NCI-H146 treated with DMSO at 0.1 percent for 48 hours (cell line): ENCODE data around the gene KRTAP9-2.
"Not testable (repeated sequence)": the region's sequence is repeated elsewhere in the genome, so short reads cannot be mapped to it uniquely, and the experiment has no call there.

Experiments used
- DNase-seq: peaks from one replicate; lab custom pipeline; 2025; ENCODE audit not compliant: unreplicated experiment; lab: John Stamatoyannopoulos, UW

KRTAP9-2 gene, protein sequence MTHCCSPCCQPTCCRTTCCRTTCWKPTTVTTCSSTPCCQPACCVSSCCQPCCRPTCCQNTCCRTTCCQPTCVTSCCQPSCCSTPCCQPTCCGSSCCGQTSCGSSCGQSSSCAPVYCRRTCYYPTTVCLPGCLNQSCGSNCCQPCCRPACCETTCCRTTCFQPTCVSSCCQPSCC

DNA sequence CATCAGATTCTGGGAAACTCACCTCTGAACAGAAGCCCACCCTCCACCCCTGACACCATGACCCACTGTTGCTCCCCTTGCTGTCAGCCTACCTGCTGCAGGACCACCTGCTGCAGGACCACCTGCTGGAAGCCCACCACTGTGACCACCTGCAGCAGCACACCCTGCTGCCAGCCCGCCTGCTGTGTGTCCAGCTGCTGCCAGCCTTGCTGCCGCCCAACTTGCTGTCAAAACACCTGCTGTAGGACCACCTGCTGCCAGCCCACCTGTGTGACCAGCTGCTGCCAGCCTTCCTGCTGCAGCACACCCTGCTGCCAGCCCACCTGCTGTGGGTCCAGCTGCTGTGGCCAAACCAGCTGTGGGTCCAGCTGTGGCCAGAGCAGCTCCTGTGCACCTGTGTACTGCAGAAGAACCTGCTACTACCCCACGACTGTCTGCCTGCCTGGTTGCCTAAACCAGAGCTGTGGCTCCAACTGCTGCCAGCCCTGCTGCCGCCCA, at the start of gene KRTAP9-2:
Gene KRTAP9-2, plus strand, starts transcription at position 51 of the 498 bp plus-strand sequence. Its CDS starts 7 bp downstream, at position 58.
- DNase-seq = not testable (repeated sequence)

DNA sequence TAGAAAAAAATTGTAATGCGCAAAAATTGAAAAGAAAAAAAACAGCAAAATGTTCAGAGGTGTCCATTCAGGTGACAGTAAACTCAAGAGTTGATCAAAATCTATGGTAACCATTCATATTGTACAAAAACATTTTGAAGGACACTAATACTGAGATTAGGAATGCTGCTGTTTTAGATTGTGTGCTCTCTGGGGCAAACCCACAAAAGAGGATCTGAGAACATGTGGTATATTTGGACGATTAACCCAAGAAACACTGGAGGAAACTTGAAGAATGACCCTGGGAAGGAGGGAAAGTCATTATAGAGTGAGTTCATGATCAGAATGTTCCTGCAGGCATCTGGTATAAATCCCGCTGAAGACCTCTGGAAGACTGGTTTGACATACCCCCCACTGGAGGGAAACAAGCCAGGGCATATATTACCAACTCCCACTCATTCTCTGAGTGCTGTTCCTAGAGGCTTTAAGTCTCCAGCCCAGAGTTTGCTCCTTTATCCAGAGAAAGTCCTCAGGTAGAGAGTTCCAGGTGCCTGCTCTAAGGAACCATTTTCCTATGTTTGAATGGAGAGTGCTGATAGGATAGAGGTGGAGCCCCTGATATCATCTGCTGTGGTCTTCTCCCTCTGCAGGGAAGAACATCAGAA, 49.6 kb upstream of the KRTAP9-2 start:
- DNase-seq = no peak

DNA sequence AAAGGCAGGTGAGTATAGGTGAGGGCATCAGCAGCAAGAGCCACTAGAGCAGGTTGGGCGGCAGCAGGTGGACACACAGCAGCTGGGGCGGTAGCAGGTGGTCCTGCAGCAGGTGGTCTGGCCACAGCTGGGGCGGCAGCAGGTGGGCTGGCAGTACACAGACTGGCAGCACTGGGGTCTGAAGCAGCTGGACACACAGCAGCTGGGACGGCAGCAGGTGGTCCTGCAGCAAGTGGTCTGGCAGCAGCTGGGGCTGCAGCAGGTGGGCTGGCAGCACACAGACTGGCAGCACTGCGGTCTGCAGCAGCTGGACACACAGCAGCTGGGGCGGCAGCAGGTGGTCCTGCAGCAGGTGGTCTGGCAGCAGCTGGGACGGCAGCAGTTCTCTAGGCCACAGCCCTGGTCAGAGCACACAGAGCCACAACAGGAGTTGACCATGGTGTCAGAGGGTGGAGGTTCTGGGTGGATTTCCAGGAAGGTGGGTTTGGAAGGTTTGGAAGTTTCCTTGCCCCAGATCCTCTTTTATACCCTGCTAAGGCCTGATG, 48.6 kb upstream of the KRTAP9-2 start, which contains the start of gene KRTAP4-2:
Gene KRTAP4-2, minus strand, starts transcription at position 495 of the 545 bp plus-strand sequence. Its CDS starts 57 bp downstream, at position 438.
- DNase-seq = no peak

DNA sequence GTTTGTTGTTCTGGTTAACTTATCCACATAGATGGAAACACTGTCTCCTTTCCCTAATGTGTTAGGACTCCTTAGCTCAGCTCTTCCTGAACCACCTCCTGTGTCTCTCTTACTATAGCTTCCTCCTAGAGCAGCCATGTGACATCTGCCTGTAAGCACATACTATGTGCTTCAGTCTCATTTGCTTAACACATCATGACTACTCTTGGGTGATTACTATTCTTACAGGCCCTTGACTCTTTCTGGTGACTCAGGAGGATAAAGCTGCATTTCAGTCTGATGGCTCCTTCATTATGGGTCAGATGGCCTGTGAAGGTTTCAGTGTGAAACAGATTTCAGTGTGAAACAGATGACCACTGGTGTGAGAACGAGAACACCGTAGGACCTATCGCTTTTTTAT, 48.1 kb upstream of the KRTAP9-2 start:
- DNase-seq = no peak

DNA sequence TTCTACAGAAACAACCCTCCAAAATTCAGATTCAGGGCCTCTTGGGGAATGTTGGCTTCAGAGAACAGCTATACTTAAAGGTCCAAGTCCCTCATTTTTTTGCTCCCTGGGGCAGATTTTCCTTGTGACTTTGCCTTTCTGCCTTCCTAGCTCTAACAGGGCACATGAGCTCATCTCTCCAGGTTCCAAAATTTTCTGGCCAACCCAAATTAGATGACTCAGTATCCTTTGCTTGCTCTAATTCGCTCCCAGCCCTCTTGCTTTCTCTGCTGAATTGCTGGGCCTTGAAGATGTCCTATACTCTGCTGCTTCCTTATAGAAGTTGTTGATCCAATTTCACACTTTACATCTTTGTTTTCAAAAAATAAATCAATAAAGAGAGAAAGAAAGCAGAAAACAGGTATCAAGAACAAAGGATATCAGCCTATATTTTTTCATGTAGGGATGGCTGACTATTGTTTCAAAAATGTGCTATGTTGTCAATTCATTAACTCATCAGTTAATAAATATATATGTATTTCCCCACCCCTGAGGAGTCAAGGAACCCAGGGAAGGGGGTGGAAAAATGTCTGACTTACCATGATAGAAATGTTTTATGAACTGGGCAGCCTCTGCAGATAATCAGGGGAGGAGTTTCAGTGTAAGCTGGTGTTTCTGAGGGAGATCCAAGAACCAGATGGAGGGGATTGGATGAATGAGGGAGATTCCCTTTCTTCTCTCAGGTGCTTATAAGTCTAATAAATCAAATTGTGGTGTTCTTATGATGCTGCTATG, 47.4 kb upstream of the KRTAP9-2 start:
- no peak for DNase-seq

DNA sequence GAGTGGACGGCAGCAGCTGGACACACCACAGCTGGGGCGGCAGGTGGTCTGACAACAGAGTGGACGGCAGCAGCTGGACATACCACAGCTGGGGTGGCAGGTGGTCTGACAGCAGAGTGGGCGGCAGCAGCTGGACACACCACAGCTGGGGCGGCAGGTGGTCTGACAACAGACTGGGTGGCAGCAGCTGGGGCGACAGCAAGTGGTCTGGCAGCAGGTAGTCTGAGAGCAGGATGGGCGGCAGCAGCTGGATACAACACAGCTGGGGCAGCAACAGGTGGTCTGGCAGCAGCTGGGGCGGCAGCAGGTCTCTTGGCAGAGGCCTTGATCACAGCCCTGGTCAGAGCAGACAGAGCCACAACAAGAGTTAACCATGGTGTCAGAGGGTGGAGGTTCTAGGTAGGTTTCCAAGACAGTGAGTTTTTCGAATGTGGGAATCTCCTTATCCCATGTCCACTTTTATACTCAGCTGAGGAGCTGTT, 41.9 kb upstream of the KRTAP9-2 start, which contains the start of gene KRTAP4-1:
Gene KRTAP4-1, minus strand, starts transcription at position 432 of the 482 bp plus-strand sequence. Its CDS starts 57 bp downstream, at position 375.
- DNase-seq = no peak

DNA sequence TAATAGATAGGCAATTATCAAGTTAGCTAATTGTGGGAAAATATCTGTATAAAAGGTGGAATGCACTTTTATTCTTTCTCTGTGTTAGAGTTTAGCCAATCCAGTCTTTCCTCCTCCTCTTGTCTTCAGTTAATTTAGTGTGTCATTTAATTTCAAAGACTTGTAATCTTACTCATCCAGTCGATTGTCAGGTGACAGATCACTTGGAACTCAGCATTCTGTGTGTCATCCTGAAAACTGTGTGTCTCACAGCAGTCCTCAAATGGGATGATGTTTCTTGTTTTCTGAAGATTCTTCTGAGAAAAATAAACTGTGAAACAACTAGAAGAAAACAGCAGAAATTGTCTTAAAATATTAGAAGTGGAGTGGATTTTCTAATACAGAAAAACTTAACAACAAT, 41.4 kb upstream of the KRTAP9-2 start:
- DNase-seq = no peak

DNA sequence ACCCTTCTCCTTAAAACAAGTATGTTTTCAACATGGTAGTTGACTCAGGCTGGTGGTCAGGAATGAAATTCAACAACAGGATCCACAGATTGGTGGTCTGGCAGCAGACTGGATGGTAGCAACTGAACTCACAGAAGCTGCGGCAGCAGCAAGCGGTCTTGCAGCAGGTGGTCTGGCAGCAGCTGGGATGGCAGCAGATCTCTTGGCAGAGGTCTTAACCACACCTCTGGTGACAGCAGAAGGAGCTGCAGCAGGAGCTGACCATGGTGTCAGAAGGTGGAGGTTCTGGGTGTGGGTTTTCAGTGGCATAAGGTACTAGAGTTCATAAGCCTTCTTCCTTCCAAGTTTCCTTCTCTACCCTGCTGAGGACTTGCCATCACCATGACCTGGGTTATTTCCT, 39.6 kb upstream of the KRTAP9-2 start:
- DNase-seq = no peak

DNA sequence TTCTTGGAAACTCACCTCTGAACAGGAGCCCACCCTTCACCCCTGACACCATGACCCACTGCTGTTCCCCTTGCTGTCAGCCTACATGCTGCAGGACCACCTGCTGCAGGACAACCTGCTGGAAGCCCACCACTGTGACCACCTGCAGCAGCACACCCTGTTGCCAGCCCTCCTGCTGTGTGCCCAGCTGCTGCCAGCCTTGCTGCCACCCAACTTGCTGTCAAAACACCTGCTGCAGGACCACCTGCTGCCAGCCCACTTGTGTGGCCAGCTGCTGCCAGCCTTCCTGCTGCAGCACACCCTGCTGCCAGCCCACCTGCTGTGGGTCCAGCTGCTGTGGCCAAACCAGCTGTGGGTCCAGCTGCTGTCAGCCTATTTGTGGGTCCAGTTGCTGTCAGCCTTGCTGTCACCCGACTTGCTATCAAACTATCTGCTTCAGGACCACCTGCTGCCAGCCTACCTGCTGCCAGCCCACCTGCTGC, 36.6 kb upstream of the KRTAP9-2 start, which contains the start of gene KRTAP9-1:
Gene KRTAP9-1, plus strand, starts transcription at position 51 of the 482 bp plus-strand sequence. Its CDS starts 0 bp downstream, at position 51.
- DNase-seq = not testable (repeated sequence)

DNA sequence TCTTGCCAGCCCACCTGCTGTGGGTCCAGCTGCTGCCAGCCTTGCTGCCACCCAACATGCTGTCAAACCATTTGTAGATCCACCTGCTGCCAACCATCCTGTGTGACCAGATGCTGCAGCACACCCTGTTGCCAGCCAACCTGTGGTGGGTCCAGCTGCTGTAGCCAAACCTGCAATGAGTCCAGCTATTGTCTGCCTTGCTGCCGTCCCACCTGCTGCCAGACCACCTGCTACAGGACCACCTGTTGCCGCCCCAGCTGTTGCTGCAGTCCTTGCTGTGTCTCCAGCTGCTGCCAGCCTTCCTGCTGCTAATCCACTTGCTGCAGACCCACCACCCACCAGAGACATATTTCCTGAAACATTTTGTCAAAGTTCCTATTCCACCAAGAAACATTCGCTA, 36.1 kb upstream of the KRTAP9-2 start:
- DNase-seq = no peak

DNA sequence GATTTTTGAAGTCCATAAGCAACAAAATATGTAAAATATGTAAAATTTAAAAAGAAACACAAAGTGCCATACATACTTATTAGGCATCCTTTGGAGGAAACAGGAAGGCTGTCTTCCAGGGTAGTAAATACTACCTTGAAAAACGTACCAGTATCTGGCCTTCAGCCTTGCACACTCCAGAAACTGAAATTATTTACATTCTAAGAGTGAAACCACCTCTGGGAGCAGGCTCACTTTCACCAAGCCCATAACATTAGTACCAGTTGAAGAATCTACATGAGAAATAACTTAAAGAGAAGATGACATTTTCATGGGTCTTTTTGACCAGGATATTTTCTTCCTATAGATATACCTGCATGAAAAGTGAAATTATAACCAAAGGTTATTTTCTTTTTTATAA, 30.4 kb upstream of the KRTAP9-2 start:
- DNase-seq = no peak

DNA sequence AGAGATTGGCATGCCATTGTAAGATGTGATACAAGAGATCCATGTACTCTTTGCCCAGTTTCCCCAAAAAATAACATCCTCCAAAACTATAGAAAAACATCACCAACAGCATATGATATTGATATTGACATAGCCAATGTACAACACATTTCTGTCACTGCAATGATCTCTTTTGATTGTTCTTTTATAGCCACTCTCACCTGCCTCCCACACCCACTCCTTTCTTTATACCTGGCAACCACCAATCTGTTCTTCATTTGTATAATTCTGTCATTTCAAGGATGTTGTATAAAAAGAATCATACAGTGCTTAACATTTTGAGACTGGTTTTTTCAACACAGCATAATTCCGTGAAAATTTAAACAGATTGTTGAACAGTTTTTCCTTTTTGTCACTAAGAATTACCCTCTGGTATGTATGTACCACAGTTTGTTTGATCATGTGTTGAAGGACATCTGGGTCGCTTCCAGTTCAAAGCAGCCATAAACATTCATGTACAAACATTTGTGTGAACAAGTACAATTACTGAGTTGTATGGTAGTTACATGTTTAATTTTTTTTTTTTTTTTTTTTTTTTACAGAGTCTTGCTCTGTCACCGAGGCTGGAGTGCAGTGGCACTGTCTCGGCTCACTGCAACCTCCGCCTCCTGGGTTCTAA, 26.9 kb upstream of the KRTAP9-2 start:
- DNase-seq = no peak

DNA sequence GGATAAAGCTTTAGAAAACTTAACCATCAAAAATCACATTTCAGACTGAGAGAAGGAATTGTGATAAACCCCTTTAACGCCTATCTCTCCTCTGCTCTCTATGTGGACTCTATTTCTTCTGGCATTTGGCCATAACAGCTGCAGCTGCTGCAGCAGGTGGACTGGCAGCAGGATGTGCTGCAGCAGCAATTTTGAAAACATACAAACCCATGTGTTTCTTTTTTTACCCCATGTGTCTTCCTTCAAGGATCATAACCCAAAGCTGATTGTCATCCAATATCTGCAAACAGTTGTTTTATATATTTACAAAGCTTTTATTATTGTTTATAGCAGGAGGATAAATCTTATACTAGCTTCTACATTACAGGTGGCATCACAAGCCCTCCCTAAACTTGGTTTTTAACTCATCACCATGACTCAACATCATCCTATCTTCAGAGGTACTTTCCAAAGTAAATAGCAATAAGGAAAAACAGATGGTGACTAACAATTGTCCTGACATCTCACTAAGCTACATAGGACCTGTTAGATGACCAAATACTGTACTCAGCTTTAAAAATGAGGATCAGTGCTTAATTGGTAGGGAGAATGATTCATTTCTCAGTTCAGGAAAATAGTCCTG, 14.5 kb upstream of the KRTAP9-2 start:
- no peak for DNase-seq

DNA sequence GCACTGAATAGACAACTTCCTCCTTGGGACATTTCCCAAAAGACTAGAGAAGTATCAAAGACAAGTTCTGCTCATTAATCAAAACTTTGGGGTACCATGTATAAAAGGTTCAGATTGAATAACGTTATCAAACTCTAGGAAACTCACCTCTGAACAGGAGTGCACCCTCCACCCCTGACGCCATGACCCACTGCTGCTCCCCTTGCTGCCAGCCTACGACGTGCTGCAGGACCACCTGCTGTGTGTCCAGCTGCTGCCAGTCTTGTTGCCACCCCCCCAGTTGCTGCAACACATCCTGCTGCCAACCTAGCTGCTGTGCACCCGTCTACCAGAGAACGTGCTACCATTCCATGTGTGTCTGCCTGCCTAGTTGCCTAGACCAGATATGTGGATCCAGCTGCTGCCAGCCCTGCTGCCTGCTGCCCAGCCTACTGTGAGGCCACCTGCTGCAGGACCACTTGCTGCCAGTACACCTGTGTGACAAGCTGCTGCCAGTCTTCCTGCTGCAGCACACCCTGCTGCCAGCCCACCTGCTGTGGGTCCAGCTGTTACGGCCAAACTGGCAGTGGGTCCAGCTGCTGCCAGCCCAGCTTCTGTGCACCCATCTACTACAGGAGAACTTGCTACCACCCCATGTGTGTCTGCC, 13.8 kb upstream of the KRTAP9-2 start:
- no peak for DNase-seq

DNA sequence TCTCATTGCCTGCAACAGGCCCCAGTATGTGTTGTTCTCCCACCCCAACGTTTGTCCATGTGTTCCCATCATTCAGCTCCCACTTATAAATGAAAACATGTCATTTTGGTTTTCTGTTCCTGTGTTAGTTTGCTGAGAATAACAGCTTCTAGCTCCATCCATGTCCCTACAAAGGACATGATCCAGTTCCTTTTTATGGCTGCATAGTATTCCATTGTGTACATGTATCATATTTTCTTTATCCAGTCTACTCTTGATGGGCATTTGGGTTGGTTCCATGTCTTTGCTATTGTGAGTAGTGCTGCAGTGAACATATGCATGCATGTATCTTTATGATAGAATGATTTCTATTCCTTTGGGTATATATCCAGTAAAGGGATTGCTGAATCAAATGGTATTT, 10.8 kb upstream of the KRTAP9-2 start:
- DNase-seq = no peak

DNA sequence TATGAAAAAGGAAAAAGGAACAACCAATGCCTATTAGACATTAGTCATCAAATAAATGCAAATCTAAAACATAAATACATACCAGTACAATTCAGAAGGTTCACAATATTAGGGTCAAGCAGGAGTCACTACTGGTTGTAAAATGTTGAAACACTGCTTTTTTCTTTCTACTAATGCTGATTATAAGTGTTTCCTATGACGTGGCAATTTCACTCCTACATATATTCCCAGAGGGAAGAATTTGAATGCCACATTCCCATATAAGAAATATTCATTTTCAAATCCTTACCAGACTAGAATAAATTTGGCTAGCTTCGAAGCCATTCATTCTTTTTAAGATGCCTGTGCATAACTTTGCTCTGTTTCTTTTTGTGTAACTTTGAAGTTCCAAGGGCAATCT, 2.6 kb upstream of the KRTAP9-2 start:
- no peak for DNase-seq

DNA sequence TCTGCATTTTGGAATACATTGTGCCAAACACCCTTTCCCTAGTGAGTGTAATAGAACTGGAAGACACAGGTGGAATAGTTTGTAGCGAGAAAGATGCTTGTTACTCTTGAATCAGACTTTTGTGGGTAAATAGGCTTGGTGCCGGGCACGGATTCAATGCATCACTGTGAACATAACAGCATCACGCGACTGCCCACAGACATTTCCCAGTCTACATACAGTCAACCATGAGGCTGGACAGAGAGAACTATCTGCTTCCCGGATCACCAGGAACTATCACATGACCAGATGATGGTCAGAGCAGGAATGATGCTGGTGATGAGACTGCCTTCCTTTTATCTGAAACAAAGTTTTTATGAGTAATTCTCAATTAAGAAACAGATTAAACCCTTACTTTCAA, 397 bp upstream of the KRTAP9-2 start:
- DNase-seq = no peak

DNA sequence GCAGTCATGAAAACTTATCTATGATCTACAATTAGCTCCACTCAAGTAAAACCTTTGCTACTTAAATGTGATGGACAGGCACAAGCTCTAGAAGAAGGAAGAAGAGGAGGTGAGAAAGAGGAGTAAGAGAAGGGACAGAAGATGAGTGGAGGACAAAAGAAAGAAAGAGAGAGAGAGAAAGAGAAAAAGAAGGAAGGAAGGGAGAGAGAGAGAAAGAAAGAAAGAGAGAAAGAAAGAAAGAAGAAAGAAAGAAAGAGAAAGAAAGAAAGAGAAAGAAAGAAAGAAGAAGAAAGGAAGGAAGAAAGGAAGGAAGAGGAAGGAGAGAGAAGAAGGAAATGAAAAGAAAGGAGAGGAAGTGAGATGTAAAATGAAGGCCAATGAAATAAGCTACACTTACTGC, 3.6 kb downstream of the KRTAP9-2 start:
- no peak for DNase-seq

DNA sequence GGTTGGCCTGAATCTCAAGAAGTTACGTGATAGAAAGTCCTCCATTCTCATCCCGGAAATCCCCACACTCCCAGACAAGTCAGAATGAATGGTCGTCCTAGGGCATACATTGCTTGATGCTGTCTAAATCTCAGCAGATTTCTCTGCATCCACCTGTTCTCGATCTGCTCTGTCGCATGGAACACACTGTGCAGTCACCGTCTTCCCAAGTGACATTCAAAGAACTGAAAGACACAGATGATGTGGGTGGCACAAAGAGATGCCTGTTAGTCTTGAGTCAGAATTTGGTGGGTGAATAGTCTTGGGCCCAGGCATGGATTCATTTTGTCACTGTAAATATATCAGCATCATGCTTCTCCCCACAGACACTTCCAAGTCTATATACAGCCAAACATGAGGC, 5.3 kb downstream of the KRTAP9-2 start:
- no peak for DNase-seq
